M059J (cell line): ENCODE results near the gene METTL8. TPM values are rescaled to one million over a fixed set of nuclear protein-coding genes. Genes with fewer than 3 reads are reported as not detected.
"Not testable (repeated sequence)": the region's sequence is repeated elsewhere in the genome, so short reads cannot be mapped to it uniquely, and the experiment has no call there.

Experiments
- DNase-seq: peaks from one replicate; pipeline ENCODE4 v3.0.0-alpha.2; 2012; ENCODE audit warnings: low read depth
- total RNA-seq: library from RNA; depleted of rRNA; stranded (reverse); fragments of >200 nt; shearing (Covaris generic); gene quantifications from 2 replicates; pipeline ENCODE4 v1.2.3, GENCODE V29; 2014

METTL8 gene
- total RNA-seq, 1 experiment from 2014 or later = 16.6 TPM

DNA sequence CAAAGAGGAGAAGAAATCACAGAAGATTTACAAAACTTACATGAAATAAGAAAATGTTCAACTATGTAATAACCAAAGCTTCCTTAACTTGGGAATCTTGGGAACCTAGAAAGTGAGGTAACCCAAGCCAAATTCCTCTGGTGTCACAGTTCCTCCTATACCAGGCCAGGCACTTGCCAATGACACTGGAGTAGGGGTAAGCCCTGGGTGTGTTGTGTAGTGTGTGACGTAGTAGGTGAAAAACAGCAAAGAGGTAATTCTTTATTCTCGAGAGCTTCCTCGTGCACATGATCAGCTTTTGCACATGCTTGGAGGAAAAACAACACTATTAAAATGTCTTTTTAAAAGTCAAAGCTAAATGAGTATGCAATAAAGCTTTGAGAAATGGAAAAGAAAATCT lies 118.0 kb downstream of the METTL8 start:
- DNase-seq = no peak

- DNase-seq = not testable (repeated sequence)
These were observed 121.6 kb downstream of the METTL8 start for GRCh38 chr2:171312182-171312581.

DNA sequence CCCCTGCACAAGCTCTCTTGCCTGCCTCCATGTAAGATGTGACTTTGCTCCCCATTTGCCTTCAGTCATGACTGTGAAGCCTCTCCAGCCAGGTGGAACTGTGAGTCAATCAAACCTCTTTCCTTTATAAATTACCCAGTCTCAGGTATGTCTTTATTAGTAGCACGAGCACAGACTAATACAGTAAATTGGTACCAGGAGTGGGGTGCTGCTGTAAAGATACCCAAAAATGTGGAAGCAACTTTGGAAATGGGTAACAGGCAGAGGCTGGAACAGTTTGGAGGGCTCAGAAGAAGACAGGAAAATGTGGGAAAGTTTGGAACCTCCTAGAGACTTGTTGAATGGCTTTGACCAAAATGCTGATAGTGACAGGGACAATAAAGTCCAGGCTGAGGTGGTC lies 122.2 kb downstream of the METTL8 start:
- DNase-seq = not testable (repeated sequence)

DNA sequence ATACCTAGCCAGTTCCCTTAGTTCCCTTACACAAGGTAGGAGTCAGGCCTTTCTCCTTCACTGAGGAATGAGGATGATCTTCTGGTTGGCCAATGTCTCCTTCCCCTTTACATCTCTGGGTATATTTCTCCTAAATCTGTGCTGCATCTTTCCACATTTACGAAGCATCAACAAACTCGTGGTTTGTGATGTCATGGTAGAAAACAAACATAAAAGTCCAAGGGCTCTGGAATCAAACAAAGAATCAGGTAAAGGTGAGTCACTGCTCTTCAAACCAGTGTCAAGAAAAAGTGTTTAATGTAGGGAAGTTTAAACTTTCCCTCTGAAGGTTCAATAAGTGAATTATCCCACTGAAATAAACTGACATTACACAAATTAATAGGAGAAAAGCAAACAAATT lies 122.9 kb downstream of the METTL8 start:
- no peak for DNase-seq

DNA sequence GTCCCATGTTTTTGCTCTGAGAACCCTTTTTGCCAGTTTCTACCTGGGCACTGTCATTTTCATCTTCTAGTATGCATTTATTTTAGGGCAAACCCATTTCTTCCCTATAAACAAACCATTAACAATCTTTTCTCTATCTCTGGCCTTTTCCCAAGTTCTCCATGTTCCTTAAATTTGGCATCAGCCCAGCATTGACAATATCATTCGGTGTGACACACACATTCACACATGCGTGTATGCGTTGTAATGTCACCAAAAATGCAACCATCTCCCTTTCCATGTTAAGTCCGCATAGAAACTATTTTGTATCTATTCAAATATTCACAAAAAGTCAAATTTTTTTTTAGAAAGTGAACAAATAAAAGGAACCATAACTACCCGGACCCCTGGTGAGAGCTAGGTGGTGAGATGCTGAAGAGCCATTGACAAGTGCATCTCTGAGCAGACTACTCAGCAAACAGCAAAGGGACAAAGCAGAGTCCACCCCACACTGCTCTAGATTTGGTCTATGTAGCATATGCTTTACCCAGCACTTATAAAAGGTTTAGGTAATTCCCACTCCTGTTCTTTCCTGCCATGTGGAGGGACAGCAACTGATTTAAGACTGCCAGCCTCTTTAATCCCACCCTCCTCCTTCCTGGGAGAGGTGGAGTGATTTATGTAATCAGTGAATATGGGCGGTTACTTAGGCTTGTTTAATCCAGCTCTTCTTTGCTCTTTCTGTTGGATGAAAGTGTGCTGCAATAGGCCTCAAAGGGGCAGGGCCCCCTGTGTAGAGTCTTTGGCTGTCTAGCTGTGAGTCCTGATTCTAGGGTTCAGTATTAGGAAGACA lies 124.1 kb downstream of the METTL8 start:
- DNase-seq = no peak

DNA sequence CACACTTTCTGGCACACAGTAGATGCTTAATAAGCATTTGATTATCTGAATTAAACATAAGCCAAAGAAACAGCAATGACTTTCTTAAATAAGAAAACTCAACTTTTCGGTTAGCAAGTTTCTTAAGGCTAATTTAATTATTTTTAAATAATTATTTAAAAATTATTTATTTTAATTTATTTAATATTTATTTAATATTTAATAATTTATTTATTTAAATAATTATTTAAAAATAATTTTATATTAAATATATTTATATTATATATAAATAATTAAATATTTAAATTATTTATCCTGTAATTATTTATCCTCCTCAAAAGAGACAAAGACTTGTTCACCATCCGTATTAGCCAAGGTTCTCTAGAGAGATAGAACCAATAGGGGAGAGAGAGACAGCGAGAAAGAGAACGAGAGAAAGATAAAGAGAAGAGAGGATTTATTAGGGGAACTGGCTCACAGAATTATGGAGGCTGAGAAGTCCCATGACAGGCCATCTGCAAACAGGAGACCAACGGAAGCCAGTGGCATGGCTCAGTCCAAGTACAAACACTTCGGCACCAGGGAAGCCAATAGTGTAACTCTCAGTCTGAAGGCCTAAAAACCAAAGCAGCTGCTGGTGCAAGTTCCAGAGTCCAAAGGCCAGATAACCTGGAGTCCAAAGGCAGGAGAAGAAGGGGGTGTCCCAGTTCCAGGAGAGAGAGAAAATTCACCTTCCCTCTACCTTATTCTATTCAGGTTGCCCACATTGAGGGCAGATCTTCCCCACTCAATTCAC lies 125.3 kb downstream of the METTL8 start:
- no peak for DNase-seq

- DNase-seq = no peak
These were observed 126.2 kb downstream of the METTL8 start for GRCh38 chr2:171307560-171307959.

DNA sequence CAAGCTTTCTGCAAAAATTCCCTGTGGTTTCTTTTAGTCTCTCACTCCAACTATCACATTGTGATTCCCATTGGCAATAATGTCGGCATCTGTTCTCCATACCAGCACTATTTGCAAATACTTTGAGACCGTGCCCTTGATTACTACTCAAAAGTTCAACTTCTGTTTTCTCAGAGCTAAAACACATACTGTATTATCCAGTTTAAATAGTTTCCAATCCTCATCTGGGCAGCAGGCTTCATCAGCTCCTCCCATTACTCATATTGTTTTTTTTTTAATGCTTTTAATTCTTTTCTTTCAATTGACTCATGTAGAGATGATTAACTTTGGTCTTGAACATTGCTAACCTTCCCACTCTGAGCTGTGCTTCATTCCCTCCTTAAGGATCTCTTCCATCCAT lies 135.8 kb downstream of the METTL8 start:
- peak; percentile 7 for DNase-seq

DNA sequence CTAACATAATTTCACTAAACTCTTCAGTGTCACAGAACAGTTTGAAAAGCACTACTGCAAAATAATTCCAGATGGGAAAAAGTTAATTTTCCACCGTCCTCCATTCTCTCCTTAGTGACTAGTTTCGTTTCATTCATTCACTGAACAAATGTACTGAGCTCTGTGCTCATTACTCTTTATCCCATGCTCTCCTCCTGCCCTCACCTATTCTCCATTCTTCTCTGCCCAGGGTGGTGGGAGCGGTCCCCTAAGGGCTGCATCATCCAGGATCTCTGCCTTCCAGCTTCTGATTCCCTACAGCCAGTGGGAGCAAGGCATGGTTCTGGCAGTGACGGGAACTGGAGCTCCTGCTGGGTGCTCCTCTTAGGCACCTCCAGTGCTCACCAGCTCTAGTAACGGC lies 139.2 kb downstream of the METTL8 start:
- DNase-seq = no peak

GRCh38 chr2:171293661-171294060 lies 140.1 kb downstream of the METTL8 start:
- DNase-seq = no peak

DNA sequence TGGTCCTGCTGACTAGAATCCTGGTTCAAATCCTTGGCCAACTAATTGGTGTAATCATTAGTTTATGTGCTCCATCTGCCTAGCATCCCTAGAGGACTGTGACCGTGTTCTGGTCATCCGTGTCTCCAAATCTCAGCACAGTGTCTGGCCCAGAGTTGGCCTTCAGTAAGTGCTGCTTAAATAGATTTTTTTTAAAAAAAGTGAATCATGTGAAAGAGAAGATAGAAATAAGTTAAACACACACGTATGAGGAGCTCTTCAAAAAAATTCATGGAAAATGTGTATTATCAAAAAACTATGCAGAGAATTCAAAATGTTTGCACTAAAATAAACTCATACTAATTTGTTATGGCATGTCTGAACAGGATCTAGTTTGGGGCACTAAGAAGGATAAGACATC lies 143.8 kb downstream of the METTL8 start:
- DNase-seq = no peak

DNA sequence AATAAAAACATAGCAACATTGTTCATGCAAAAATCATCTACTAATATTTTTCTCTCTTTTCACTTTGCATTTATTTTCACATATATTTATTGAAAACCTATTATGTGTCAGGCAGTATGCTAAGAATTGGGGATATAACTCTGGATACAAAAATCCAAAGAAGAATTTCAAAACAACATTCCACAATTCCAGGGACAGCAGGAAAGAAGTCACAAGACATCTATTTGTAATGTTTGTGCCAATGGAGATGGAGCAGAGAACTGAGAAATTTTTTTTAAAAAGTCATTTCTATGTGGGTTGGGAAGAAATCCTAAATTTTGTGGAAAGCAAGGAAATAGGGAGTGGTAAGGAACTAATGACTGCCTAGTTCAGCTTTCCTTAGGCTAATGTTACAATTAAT lies 144.5 kb downstream of the METTL8 start:
- DNase-seq = no peak

GRCh38 chr2:171287611-171288010 lies 146.2 kb downstream of the METTL8 start:
- DNase-seq = no peak

- no peak for DNase-seq
These were observed 146.7 kb downstream of the METTL8 start for GRCh38 chr2:171287036-171287571.

DNA sequence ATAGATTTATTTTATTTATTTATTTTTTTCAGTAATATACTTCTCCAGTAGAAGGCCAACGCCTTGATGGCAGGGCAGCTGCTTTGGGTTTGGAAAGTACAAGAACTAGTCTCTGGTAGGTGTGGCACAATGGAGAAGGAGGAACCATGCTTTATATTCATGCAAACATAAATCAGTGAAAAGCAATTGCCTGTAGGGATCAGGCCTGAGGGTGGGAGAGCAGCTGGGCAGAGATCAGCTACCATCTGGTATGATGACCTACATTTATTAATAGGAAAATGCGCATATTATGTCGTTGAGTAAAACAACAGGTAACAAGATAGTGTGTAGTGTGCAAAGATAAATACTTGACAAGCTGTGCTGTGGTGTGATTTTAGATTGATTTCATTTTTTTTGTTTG lies 152.7 kb downstream of the METTL8 start:
- no peak for DNase-seq

GRCh38 chr2:171279983-171280790 lies 153.6 kb downstream of the METTL8 start:
- no peak for DNase-seq

DNA sequence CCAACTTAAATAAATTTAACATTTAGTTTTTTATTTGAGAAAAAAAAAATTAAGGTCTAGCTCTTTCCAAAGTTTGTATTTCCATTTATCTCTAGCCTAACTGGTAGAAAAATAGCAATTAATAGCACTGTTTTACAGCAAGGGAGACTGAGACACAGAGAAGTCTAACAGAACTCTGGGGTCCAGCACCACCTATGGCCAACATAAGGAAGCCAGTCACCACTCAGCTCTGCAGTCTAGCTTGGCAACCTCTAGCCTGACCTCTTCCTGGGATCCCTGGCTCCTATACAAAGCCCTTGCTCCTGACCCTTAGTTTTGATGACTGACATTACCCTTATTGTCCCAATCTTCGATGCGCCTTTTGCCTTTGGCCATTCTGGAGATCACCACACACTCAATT lies 159.0 kb downstream of the METTL8 start:
- no peak for DNase-seq

DNA sequence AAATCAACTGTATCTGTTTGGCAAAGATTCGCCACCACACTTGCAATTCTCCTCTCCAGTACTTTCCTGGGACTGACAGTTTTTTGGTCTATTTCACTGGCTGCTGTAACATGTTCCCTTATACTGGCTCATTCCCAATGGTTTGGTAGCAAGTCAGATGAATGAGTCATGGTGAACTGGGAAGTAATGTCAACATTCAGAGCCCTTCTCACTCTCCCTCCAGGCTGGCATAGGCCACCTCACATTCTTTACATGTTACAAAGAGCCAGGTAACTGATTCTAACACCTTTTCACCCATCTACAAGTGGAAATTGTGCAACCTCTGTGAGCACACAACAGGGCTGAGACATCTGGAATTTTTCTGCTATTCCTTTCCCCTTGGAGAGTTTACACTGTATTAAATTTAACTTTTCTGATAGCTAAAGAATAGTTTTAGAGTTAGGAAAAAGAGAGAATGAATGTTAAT lies 161.8 kb downstream of the METTL8 start:
- peak; percentile 96 for DNase-seq

- peak; percentile 9 for DNase-seq
These were observed 162.4 kb downstream of the METTL8 start for GRCh38 chr2:171271386-171271785.

- no peak for DNase-seq
These were observed 165.7 kb downstream of the METTL8 start for GRCh38 chr2:171267855-171268629.
